Adrenal gland (tissue), 5 donors: Measurements from ENCODE around the gene MORN1.

ENCODE experiments used
- POLR2A ChIP-seq, 2 donors: fragments of 450-650 bp; IDR thresholded peaks; one replicate each; pipeline ENCODE4 v1.6.1; 2017; ENCODE audit warnings: antibody characterized with exemption in 2 of 2, mild to moderate bottlenecking in 2 of 2, moderate library complexity in 1 of 2
- TF ChIP-seq, protein P1 (sequence below), 6 experiments: fragments of 450-650 bp in 4 of 6; fragments of 200-600 bp in 2 of 6; sonication (generic) in 1 of 6; IDR thresholded peaks; 1 replicate in 5 of 6; 2 replicates in 1 of 6; pipeline versions ENCODE4 v1.5.1 to v1.8.0; 2016 to 2021; ENCODE audit warnings: antibody characterized with exemption in 6 of 6, mild to moderate bottlenecking in 2 of 6, moderate library complexity in 1 of 6
- donor health status: DM: no; HTN: no; CAD: no.

DNA sequence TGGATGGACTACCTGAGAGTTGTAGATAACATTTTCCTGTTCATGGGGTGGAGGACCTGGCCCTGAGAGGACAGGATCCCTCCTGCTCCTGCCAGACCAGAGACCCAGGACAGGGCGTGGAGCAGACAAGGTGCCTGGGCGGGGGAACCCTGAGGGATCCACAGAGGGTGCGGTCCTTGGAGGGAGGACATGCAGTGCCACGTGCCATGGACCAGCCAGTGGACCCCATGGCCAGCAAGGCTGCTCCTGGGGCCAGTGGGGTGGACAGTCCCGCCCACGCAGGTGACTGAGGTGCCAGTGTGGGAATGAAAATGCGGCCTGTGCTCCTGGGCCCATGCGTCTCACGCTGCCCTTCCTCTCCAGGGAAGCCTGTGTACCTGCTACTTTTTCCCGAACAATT, 3.9 kb upstream of the MORN1 start:
- TF ChIP-seq, protein P1, sequence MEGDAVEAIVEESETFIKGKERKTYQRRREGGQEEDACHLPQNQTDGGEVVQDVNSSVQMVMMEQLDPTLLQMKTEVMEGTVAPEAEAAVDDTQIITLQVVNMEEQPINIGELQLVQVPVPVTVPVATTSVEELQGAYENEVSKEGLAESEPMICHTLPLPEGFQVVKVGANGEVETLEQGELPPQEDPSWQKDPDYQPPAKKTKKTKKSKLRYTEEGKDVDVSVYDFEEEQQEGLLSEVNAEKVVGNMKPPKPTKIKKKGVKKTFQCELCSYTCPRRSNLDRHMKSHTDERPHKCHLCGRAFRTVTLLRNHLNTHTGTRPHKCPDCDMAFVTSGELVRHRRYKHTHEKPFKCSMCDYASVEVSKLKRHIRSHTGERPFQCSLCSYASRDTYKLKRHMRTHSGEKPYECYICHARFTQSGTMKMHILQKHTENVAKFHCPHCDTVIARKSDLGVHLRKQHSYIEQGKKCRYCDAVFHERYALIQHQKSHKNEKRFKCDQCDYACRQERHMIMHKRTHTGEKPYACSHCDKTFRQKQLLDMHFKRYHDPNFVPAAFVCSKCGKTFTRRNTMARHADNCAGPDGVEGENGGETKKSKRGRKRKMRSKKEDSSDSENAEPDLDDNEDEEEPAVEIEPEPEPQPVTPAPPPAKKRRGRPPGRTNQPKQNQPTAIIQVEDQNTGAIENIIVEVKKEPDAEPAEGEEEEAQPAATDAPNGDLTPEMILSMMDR (IDR thresholded peaks at IDR 0.05): no peak
- TF ChIP-seq POLR2A (IDR thresholded peaks at IDR 0.05): no peak
